Measurements from ENCODE around the gene ZSWIM3. TPM values are rescaled to one million over a fixed set of nuclear protein-coding genes. Genes with fewer than 3 reads are reported as not detected.
A peak's percentile ranks its signal among the peaks of the same experiment; 100 is the strongest.

The ZSWIM3 gene
- total RNA-seq (2016; rRNA removed; fragmentation: Illumina TruSeq; extraction: Trizol) = 5.8 and 7.3 TPM in 2 replicates
- total RNA-seq (2016; cell fraction: cytosol; rRNA removed; fragmentation: Illumina TruSeq; extraction: Trizol; ENCODE audit: low read depth) = 0.81 and 1.2 TPM in 2 replicates
- 5.4 and 6.5 TPM in 2 replicates for total RNA-seq (2016; cell fraction: insoluble cytoplasmic fraction; rRNA removed; fragmentation: Illumina TruSeq; extraction: Trizol)
- total RNA-seq (2016; cell fraction: membrane; rRNA removed; fragmentation: Illumina TruSeq; extraction: Trizol) = 2.4 and 2.6 TPM in 2 replicates
- total RNA-seq (2016; cell fraction: nucleus; rRNA removed; fragmentation: Illumina TruSeq; extraction: Trizol) = 3.2 and 3.8 TPM in 2 replicates
- polyA plus RNA-seq (2011; rRNA removed) = 5.2 and 7.1 TPM in 2 replicates
- 5.2 and 6.1 TPM in 2 replicates for polyA plus RNA-seq (2011; cell fraction: cytosol; rRNA removed)
- 3.7 and 5.1 TPM in 2 replicates for polyA plus RNA-seq (2011; cell fraction: nucleus; rRNA removed)
- polyA plus RNA-seq (2012) = 3.8 and 4.3 TPM in 2 replicates
- polyA plus RNA-seq (2016; cell fraction: cytosol; fragmentation: Illumina TruSeq; extraction: Trizol; ENCODE audit: low read depth) = 0.27 and 0.34 TPM in 2 replicates
- polyA plus RNA-seq (2016; cell fraction: insoluble cytoplasmic fraction; fragmentation: Illumina TruSeq; extraction: Trizol; ENCODE audit: low read depth) = 3.5 and 4.2 TPM in 2 replicates
- polyA plus RNA-seq (2016; cell fraction: membrane; fragmentation: Illumina TruSeq; extraction: Trizol; ENCODE audit: low read depth) = 0.60 and 1.0 TPM in 2 replicates
- polyA plus RNA-seq (2016; cell fraction: nucleus; fragmentation: Illumina TruSeq; extraction: Trizol; ENCODE audit: insufficient read depth, low read depth) = 4.9 and 5.3 TPM in 2 replicates
- polyA minus RNA-seq (2011; rRNA and poly(A)+ RNA removed; ENCODE audit: low replicate concordance) = 18.3 and 18.9 TPM in 2 replicates
- 6.0 and 8.8 TPM in 2 replicates for polyA minus RNA-seq (2011; cell fraction: cytosol; rRNA and poly(A)+ RNA removed)
- 3.6 and 5.2 TPM in 2 replicates for polyA minus RNA-seq (2011; cell fraction: nucleus; rRNA and poly(A)+ RNA removed)
- Bru-seq, nascent RNA = percentile 51 among the genes with signal in this experiment
- percentile 35 among the genes with signal in this experiment for BruChase-seq, experiment 1, labeled RNA remaining after a 6-hour chase
- BruChase-seq, experiment 2, labeled RNA remaining after a 2-hour chase = percentile 44 among the genes with signal in this experiment
- long read RNA-seq, experiment 1, partial matches to known transcripts = 0 of 6 reads
- long read RNA-seq, experiment 1, other reads (novel, unspliced or antisense) = 4 of 6 reads
- long read RNA-seq, experiment 2, transcript ZSWIM3-201 (2 exons, 2,773 nt) = major isoform, 7 of 8 reads
- long read RNA-seq, experiment 2, partial matches to known transcripts = 1 of 8 reads
- long read RNA-seq, experiment 2, other reads (novel, unspliced or antisense) = 0 of 8 reads

GRCh38 chr20:45857114-45857881, at the start of gene ZSWIM3, which contains the start of gene ACOT8:
ZSWIM3 (plus strand) TSS chr20:45857614; CDS start chr20:45857826, 212 bp downstream.
ACOT8 (minus strand) TSS chr20:45857392; CDS start chr20:45857315, 77 bp downstream.
- 3% methylated on average over 31 of the region's 36 CpGs for WGBS (ENCODE audit: low lambda C conversion rate)
- peak; percentile 52; the same call in 1 of the 2 replicates for TF ChIP-seq ZSCAN12 (CRISPR knock-in tag; IDR thresholded peaks at IDR 0.05)
- peak; percentile 70; the same call in 1 of the 2 replicates for TF ChIP-seq HBP1 (CRISPR knock-in tag; IDR thresholded peaks at IDR 0.05; ENCODE audit: low read depth)
- peak; percentile 91 for TF ChIP-seq XRCC5 (optimal IDR thresholded peaks at IDR 0.05; ENCODE audit: low read length)
- peak; percentile 90 for TF ChIP-seq SALL2 (CRISPR knock-in tag; IDR thresholded peaks at IDR 0.05)
- TF ChIP-seq FIP1L1 (IDR thresholded peaks at IDR 0.05; ENCODE audit: borderline replicate concordance, insufficient read depth, low read depth, low read length) = no peak
- TF ChIP-seq XBP1 (CRISPR knock-in tag; IDR thresholded peaks at IDR 0.05) = 0 out of 2 replicates have a peak, but pooled peaks have one; percentile 65
- TF ChIP-seq LCORL (IDR thresholded peaks at IDR 0.05) = no peak
- TF ChIP-seq LCORL (CRISPR knock-in tag; IDR thresholded peaks at IDR 0.05) = no peak; the same call in 1 of the 2 replicates
- no peak for TF ChIP-seq ZNF878 (CRISPR knock-in tag; IDR thresholded peaks at IDR 0.05)
- peak; percentile 80 for TF ChIP-seq ZNF768 (CRISPR knock-in tag; IDR thresholded peaks at IDR 0.05)
- peak; percentile 46 for TF ChIP-seq RARA (CRISPR knock-in tag; IDR thresholded peaks at IDR 0.05)
- no peak for TF ChIP-seq TARDBP (CRISPR knock-in tag; IDR thresholded peaks at IDR 0.05)
- no peak for TF ChIP-seq CBX2 (IDR thresholded peaks at IDR 0.05; ENCODE audit: low read depth, low read length)
- TF ChIP-seq CBX2 (CRISPR knock-in tag; IDR thresholded peaks at IDR 0.05; ENCODE audit: low read depth) = no peak
- no peak for TF ChIP-seq CHD4 (IDR thresholded peaks at IDR 0.05; ENCODE audit: borderline replicate concordance, low read length)
- peak; percentile 93 for TF ChIP-seq ZNF598 (CRISPR knock-in tag; IDR thresholded peaks at IDR 0.05; ENCODE audit: borderline replicate concordance)
- peak; percentile 98 for TF ChIP-seq MEIS2 (CRISPR knock-in tag; IDR thresholded peaks at IDR 0.05)

More at GRCh38 chr20:45857114-45857881, at the start of gene ZSWIM3, which contains the start of gene ACOT8:
- Histone ChIP-seq H3K79me2 (ENCODE audit: insufficient read depth, low read length) (peaks cover 4% of the 10 kb centered on the region), H4K20me1 (ENCODE audit: insufficient read depth, low read length) (no peaks in the 10 kb centered on the region), H3K4me3 (replicated peaks in 1 of 3; ENCODE audit: insufficient read depth in 1 of 3, low read depth in 2 of 3, low read length in 3 of 3) (peak within 1 kb of the TSS; percentile 78 to 91 (median 83)), H3K27me3 (ENCODE audit: control insufficient read depth in 1 of 2, insufficient read depth in 2 of 2, low read length in 2 of 2) (no peaks in the 10 kb centered on the region; a peak in 1 of 5 replicates), H3K9ac (ENCODE audit: insufficient read depth, low read depth, low read length) (peak within 1 kb of the TSS; percentile 80), H3K36me3 (replicated peaks in 1 of 2; ENCODE audit: control insufficient read depth in 1 of 2, insufficient read depth in 2 of 2, low read length in 2 of 2) (no peaks in the 10 kb centered on the region), H2AFZ (ENCODE audit: low read length) (no peak within 1 kb of the TSS), H3K4me2 (ENCODE audit: low read depth, low read length) (peak within 1 kb of the TSS; percentile 93), H3K4me1 (ENCODE audit: insufficient read depth, low read length) (peaks cover 55% of the 10 kb centered on the region), H3K9me3 (ENCODE audit: low read length) (no peaks in the 10 kb centered on the region), H3K27ac (ENCODE audit: extremely low read length, insufficient read depth, low read length) (peak within 1 kb of the TSS; percentile 49)
- in situ Hi-C loops (cut with HindIII; ENCODE audit: extremely low pct_ligation_motif_present, low pct_unique_long_range_greater_than_20kb) = no loop called here
- BruUV-seq (replicated peaks) = no TSS peak
- intact Hi-C loops (cut with micrococcal nuclease; ENCODE audit: unreplicated experiment) = loop anchor here (2.0 kb wide), 2 partner anchors 34 to 78 kb away; partner anchors contain the start of genes CTSA, NEURL2 and PCIF1
- ATAC-seq (peak; percentile 98), FAIRE-seq (peak; percentile 98), DNase-seq (ENCODE audit: low spot score) (peak; percentile 100)
- POLR2A ChIA-PET = interaction anchor here (0.5 to 7.6 kb wide), 18 partner anchors 12 to 89 kb away, joined by 3 to 85 read pairs (median 4); partner anchors contain the start of genes CTSA, DNTTIP1, NEURL2 and PCIF1
- CTCF ChIA-PET (ENCODE audit: low intra/inter-chr PET ratio, low total read pairs) = no interaction called here

Measured in HepG2 (cell line).